ENCODE data around the gene MMP11. TPM values are rescaled to one million over a fixed set of nuclear protein-coding genes. Genes with fewer than 3 reads are reported as not detected.

The MMP11 gene
- total and polyA plus RNA-seq, 2 of the 13 experiments (the other 11 are each of a cell fraction or from before 2014, with no cell fraction given) = 8.9 to 28.6 TPM

DNA sequence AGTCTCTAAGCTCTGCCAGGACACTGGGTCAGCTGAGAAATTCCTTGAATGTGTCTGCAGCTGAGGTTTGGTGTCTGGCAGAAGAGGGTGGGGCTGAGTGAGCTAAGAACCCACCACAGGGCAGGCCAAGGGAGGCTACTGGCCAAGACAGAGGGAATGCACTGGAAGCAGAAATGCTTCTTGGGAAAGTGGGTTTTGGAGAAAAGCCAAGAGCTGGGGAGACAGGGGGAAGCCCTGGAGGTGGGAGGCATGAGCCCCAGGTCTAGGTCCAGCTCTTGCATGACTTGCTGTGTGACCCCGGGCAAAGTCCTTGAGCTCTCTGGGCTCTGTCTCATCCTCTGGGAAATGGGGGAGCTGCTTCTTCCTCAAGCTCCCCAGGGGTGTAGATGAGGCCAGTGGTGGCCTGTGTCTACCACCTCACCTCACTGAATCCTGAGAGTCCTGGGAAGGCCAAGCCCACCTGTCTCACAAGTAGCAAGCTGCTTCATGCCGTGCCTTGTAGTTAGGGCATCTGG lies 2.3 kb downstream of the MMP11 start (continued):
- TF ChIP-seq MED13 (CRISPR knock-in tag; IDR thresholded peaks at IDR 0.05) (no peak), HNF4G (IDR thresholded peaks at IDR 0.05; ENCODE audit: borderline replicate concordance, low read depth, low read length) (0 out of 2 replicates have a peak, but pooled peaks have one; percentile 9), HNF4G (CRISPR knock-in tag; IDR thresholded peaks at IDR 0.05; ENCODE audit: borderline replicate concordance, low read depth) (no peak), CENPX (CRISPR knock-in tag; IDR thresholded peaks at IDR 0.05) (no peak), PCBP2 (optimal IDR thresholded peaks at IDR 0.05; ENCODE audit: low read depth, low read length, poor library complexity, severe bottlenecking) (no peak), SUZ12 (IDR thresholded peaks at IDR 0.05; ENCODE audit: low read depth, low read length) (no peak), ZNF225 (CRISPR knock-in tag; IDR thresholded peaks at IDR 0.05) (no peak), MEF2D (CRISPR knock-in tag; IDR thresholded peaks at IDR 0.05) (no peak), RFX3 (CRISPR knock-in tag; IDR thresholded peaks at IDR 0.05) (no peak), KDM5B (CRISPR knock-in tag; IDR thresholded peaks at IDR 0.05; ENCODE audit: borderline replicate concordance) (no peak), ZFX (CRISPR knock-in tag; IDR thresholded peaks at IDR 0.05; ENCODE audit: low read depth) (no peak), KAT7 (CRISPR knock-in tag; IDR thresholded peaks at IDR 0.05; ENCODE audit: borderline replicate concordance) (no peak)
- TF ChIP-seq, protein P1, sequence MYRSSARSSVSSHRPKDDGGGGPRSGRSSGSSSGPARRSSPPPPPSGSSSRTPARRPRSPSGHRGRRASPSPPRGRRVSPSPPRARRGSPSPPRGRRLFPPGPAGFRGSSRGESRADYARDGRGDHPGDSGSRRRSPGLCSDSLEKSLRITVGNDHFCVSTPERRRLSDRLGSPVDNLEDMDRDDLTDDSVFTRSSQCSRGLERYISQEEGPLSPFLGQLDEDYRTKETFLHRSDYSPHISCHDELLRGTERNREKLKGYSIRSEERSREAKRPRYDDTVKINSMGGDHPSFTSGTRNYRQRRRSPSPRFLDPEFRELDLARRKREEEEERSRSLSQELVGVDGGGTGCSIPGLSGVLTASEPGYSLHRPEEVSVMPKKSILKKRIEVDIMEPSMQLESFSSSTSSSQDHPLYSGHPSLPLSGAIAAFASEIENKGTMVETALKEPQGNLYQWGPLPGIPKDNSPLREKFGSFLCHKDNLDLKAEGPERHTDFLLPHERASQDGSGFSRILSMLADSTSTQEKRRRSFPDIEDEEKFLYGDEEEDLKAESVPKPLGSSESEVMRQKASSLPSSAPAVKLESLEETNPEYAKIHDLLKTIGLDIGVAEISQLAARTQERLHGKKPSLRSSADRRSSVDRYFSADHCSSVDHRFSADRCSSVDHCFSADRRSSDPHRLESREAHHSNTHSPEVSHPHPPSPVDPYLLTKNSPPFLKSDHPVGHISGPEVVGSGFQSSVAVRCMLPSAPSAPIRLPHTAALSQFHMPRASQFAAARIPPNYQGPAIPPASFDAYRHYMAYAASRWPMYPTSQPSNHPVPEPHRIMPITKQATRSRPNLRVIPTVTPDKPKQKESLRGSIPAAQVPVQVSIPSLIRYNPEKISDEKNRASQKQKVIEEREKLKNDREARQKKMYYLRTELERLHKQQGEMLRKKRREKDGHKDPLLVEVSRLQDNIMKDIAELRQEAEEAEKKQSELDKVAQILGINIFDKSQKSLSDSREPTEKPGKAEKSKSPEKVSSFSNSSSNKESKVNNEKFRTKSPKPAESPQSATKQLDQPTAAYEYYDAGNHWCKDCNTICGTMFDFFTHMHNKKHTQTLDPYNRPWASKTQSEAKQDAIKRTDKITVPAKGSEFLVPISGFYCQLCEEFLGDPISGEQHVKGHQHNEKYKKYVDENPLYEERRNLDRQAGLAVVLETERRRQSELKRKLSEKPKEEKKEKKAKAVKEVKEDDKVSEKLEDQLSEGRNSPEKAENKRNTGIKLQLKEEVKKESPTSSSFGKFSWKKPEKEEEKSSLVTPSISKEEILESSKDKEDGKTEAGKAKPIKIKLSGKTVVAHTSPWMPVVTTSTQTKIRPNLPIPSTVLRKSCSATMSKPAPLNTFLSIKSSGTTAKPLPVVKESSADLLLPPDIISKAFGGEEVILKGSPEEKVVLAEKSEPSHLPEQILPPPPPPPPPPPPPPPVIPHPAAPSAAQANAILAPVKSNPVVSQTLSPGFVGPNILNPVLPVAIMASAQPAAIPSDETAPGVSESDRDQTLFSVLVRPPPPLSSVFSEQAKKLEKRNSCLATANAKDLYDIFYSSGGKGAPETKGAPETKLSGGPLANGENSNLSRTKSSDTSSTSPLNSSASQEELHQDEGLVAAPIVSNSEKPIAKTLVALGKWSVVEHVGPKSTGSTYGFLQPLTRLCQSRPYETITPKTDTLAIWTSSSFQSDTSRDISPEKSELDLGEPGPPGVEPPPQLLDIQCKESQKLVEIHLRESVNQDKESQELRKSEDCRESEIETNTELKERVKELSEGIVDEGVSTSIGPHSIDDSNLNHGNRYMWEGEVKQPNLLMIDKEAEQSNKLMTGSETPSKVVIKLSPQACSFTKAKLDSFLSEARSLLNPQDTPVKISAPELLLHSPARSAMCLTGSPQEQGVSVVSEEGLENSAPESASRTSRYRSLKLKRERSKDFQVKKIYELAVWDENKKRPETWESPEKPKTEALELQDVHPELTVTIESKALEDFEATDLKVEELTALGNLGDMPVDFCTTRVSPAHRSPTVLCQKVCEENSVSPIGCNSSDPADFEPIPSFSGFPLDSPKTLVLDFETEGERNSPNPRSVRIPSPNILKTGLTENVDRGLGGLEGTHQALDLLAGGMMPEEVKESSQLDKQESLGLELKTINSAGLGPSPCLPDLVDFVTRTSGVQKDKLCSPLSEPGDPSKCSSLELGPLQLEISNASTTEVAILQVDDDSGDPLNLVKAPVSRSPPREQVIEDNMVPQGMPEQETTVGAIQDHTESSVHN (CRISPR knock-in tag; IDR thresholded peaks at IDR 0.05) = no peak
- TF ChIP-seq, protein P2, sequence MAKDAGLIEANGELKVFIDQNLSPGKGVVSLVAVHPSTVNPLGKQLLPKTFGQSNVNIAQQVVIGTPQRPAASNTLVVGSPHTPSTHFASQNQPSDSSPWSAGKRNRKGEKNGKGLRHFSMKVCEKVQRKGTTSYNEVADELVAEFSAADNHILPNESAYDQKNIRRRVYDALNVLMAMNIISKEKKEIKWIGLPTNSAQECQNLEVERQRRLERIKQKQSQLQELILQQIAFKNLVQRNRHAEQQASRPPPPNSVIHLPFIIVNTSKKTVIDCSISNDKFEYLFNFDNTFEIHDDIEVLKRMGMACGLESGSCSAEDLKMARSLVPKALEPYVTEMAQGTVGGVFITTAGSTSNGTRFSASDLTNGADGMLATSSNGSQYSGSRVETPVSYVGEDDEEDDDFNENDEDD (CRISPR knock-in tag; IDR thresholded peaks at IDR 0.05; ENCODE audit: borderline replicate concordance) = no peak
- TF ChIP-seq, protein P3, sequence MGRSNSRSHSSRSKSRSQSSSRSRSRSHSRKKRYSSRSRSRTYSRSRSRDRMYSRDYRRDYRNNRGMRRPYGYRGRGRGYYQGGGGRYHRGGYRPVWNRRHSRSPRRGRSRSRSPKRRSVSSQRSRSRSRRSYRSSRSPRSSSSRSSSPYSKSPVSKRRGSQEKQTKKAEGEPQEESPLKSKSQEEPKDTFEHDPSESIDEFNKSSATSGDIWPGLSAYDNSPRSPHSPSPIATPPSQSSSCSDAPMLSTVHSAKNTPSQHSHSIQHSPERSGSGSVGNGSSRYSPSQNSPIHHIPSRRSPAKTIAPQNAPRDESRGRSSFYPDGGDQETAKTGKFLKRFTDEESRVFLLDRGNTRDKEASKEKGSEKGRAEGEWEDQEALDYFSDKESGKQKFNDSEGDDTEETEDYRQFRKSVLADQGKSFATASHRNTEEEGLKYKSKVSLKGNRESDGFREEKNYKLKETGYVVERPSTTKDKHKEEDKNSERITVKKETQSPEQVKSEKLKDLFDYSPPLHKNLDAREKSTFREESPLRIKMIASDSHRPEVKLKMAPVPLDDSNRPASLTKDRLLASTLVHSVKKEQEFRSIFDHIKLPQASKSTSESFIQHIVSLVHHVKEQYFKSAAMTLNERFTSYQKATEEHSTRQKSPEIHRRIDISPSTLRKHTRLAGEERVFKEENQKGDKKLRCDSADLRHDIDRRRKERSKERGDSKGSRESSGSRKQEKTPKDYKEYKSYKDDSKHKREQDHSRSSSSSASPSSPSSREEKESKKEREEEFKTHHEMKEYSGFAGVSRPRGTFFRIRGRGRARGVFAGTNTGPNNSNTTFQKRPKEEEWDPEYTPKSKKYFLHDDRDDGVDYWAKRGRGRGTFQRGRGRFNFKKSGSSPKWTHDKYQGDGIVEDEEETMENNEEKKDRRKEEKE (IDR thresholded peaks at IDR 0.05) = no peak
- TF ChIP-seq, protein P4, sequence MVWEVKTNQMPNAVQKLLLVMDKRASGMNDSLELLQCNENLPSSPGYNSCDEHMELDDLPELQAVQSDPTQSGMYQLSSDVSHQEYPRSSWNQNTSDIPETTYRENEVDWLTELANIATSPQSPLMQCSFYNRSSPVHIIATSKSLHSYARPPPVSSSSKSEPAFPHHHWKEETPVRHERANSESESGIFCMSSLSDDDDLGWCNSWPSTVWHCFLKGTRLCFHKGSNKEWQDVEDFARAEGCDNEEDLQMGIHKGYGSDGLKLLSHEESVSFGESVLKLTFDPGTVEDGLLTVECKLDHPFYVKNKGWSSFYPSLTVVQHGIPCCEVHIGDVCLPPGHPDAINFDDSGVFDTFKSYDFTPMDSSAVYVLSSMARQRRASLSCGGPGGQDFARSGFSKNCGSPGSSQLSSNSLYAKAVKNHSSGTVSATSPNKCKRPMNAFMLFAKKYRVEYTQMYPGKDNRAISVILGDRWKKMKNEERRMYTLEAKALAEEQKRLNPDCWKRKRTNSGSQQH (CRISPR knock-in tag; IDR thresholded peaks at IDR 0.05; ENCODE audit: low read depth) = no peak
